DMS 273 treated with DMSO at 0.1 percent for 48 hours (cell line): ENCODE measurements around the gene CARD8.

ENCODE experiments used
- DNase-seq: peaks from one replicate; lab custom pipeline; 2025; lab: John Stamatoyannopoulos, UW

CARD8 gene

DNA sequence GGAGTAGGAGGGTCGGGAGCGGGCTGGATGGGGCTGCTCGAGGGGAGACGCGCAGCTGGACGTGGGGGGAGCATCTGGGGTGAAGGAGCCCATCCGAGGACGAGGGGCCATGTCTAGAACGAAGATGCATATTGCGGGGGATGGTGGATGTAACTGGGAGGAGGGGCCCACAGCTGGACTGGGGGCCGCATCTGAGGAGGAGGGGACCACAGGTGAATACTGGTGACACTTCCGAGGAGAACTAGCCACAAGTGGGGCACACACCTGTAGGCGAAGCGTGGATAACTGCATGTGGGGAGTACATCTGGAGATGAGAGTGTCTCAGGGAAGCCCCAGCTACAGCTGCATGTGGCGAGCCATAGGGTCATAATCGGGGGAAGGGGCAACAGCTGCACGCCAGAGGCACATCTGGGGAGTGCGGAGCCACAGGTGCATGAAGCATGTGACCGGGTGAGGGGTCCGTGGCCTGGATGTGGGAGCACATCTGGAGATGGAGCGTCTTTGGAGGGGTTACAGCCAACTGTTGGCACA is 84.8 kb downstream of the CARD8 start:
- DNase-seq = no peak

DNA sequence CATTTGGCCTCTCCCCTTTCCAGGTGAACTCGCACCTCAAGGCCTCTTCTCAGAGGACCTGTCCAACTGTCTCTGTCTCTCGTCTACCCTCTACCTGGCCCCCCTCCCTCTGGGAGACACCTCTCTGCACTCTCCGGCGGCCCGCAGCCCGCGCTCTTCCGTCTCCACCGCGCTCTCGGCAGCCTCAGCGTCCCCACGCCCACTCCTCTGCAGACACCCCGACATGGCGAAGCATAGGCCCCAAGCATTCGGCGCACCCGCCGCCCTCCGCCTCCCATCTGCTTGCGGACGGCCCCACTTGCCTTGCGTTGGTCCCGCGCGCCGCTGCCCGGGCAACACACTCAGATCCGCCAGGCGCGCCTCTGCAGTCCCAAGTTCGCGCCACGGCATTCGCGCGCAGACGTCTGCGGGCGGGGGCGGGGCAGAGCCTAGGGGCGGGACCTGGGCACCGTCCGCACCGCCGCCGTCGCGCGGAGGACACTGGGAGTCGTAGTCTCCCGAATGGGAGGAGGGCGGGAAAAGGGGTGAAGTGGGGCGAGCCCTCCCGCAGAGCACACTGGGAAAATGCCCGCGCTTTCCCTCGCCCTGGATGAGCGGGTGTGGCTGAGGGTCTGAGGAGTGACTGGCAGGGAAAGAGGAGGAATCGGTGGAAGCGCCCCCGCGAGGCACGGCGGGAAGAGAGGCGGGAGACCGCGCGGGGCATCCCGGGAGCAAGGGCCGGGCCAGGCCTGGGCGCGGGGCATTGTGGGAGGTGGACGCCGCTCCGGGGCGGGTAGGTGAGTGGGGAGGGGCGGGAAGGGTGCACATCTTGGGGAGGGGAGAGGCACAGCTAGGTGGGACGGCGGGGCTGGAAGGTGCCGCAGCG is 85.5 kb downstream of the CARD8 start, which contains the start of the genes LIG1 and ZSWIM9:
LIG1 (minus strand) TSS at position 406 of the 865 bp plus-strand sequence. CDS start 4,778 bp downstream, outside the sequence.
ZSWIM9 (plus strand) TSS at position 742 of the 865 bp plus-strand sequence. CDS start 1,123 bp downstream, outside the sequence.
- DNase-seq = peak; percentile 88

DNA sequence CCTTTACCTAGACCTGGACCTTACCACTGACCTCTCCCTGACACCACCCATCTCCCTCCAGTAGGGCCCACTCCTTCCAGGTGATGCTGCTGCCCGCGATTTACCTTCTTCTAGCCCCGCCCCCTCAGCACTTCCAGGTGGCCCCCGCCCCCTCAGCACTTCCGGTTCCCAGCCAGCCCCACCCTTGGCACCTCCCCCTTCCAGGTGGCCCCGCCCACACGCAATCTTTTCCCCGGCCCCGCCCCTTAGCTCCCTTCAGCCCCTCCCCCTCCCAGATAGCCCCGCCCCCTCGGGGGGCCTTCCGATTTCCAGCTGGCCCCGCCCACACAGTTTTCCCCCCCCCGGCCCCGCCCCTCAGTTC is 86.2 kb downstream of the CARD8 start:
- no peak for DNase-seq

DNA sequence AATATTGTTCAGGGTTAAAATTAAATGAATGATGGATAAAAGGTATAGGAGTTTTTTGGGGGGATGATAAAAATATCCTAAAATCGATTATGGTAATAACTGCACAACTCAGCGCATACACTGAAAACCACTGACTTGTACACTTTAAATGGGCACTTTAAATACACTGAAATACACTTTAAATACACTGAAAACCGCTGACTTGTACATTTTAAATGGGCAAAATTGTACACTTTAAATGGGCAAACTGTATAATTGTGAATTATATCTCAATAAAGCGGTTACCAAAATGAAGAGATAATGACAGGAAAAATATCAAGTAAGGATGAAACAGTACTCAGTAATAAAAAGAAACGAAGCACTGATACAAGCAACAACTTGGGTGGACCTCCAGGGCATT is 87.0 kb downstream of the CARD8 start:
- DNase-seq = no peak

DNA sequence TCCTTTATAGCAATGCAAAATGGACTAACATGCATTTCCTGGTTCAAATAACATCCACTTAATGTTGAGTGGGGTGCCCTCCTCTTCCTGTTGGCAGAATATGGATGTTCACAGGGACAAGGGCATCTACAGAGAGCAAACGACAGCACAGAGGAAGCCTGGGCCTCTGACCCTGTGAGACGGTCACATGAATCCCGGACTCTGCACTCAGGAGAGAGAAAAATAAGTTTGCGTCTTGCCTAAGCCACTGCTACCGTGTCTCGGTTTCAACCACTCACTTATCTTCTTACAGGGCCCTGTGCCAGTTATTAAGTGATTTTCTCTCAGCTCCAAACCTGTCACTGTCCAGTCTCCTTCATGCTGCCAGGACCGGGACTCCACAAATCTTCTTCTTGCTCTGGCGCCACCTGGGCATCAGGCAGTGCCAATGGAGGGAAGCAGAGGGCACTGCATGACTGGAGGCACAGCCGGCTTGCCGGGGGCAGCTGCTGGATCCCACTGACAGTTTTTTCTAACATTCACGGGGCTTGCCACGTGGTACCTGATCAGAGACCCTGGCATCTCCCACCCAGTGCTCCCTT is 97.4 kb downstream of the CARD8 start:
- DNase-seq = no peak
